Endothelial cell (in vitro differentiated cells): ENCODE data around the gene LILRA5. TPM values are rescaled to one million over a fixed set of nuclear protein-coding genes. Genes with fewer than 3 reads are reported as not detected.
"Not testable (repeated sequence)": the region's sequence is repeated elsewhere in the genome, so short reads cannot be mapped to it uniquely, and the experiment has no call there.

Source experiments
- DNase-seq: peaks from one replicate; pipeline ENCODE4 v3.0.0; 2021; ENCODE audit warnings: low spot score
- H3K27ac Mint-ChIP-seq: one replicate; pipeline ENCODE4 v1.8.0; 2021; ENCODE audit warnings: mixed read lengths, inconsistent platforms; ENCODE audit not compliant: unreplicated experiment
- H3K27me3 Mint-ChIP-seq: one replicate; pipeline ENCODE4 v1.8.0; 2021; ENCODE audit warnings: mild to moderate bottlenecking, moderate library complexity, mixed read lengths, inconsistent platforms; ENCODE audit not compliant: unreplicated experiment
- H3K36me3 Mint-ChIP-seq: one replicate; pipeline ENCODE4 v1.8.0; 2021; ENCODE audit warnings: mild to moderate bottlenecking, low read depth, mixed read lengths, inconsistent platforms; ENCODE audit not compliant: unreplicated experiment
- H3K4me1 Mint-ChIP-seq: one replicate; pipeline ENCODE4 v1.8.0; 2021; ENCODE audit warnings: mild to moderate bottlenecking, mixed read lengths, inconsistent platforms; ENCODE audit not compliant: unreplicated experiment
- H3K4me3 Mint-ChIP-seq: one replicate; pipeline ENCODE4 v1.8.0; 2021; ENCODE audit warnings: mild to moderate bottlenecking, mixed read lengths, inconsistent platforms; ENCODE audit not compliant: unreplicated experiment
- H3K9me3 Mint-ChIP-seq: one replicate; pipeline ENCODE4 v1.8.0; 2021; ENCODE audit warnings: mixed read lengths, inconsistent platforms; ENCODE audit not compliant: unreplicated experiment
- CTCF ChIP-seq: fragments of 200-600 bp; sonication (generic); IDR thresholded peaks from one replicate; pipeline ENCODE4 v1.5.0; 2021; ENCODE audit warnings: antibody characterized with exemption; ENCODE audit not compliant: unreplicated experiment
- long read RNA-seq: library from polyadenylated mRNA; unstranded; transcript quantifications from one replicate; pipeline ENCODE4 v2.0.0, GENCODE V29; 2020; ENCODE audit not compliant: unreplicated experiment
- total RNA-seq: library from RNA; stranded (reverse); fragmentation: NEBNext Ultra II Directional; extraction: Animal tissue kit (Norgen Biotek cat#: 25700); gene quantifications from one replicate; pipeline ENCODE4 v1.2.1, GENCODE V29; 2021; ENCODE audit not compliant: unreplicated experiment

LILRA5 gene
- total RNA-seq: not detected
- long read RNA-seq: 0 reads

- H3K9me3 Mint-ChIP-seq: no peaks in the 10 kb centered on the region
- DNase-seq: no peak
- TF ChIP-seq CTCF: no peak
- H3K4me1 Mint-ChIP-seq: no peaks in the 10 kb centered on the region
- no peak within 1 kb of the TSS for H3K4me3 Mint-ChIP-seq
- H3K36me3 Mint-ChIP-seq: no peaks in the 10 kb centered on the region
- peaks cover 4% of the 10 kb centered on the region for H3K27me3 Mint-ChIP-seq
- H3K27ac Mint-ChIP-seq: no peak within 1 kb of the TSS
Observed at GRCh38 chr19:54312436-54313377, at the start of gene LILRA5. Gene LILRA5, minus strand, starts transcription at chr19:54313166. Its CDS starts 147 bp downstream, at chr19:54313019.

GRCh38 chr19:54361680-54362422 lies 48.9 kb upstream of the LILRA5 start:
- H3K36me3 Mint-ChIP-seq, H3K9me3 Mint-ChIP-seq, H3K4me3 Mint-ChIP-seq, DNase-seq, H3K27me3 Mint-ChIP-seq, H3K27ac Mint-ChIP-seq, H3K4me1 Mint-ChIP-seq: not testable (repeated sequence)

- peak; percentile 51 for DNase-seq
- H3K27ac Mint-ChIP-seq, H3K9me3 Mint-ChIP-seq, H3K36me3 Mint-ChIP-seq, H3K4me3 Mint-ChIP-seq, H3K27me3 Mint-ChIP-seq, H3K4me1 Mint-ChIP-seq: not testable (repeated sequence)
Observed at GRCh38 chr19:54359149-54359820, 46.3 kb upstream of the LILRA5 start.

- H3K27ac Mint-ChIP-seq: no peak overlapping the region
- DNase-seq: no peak
- no peak overlapping the region for H3K4me3 Mint-ChIP-seq
- peaks cover 9% of the 10 kb centered on the region for H3K27me3 Mint-ChIP-seq
- no peaks in the 10 kb centered on the region for H3K4me1 Mint-ChIP-seq
- H3K9me3 Mint-ChIP-seq: no peaks in the 10 kb centered on the region
- TF ChIP-seq CTCF: no peak
- H3K36me3 Mint-ChIP-seq: no peaks in the 10 kb centered on the region
Observed at GRCh38 chr19:54357381-54357780, 44.4 kb upstream of the LILRA5 start.

- no peak for TF ChIP-seq CTCF
- H3K27ac Mint-ChIP-seq: no peak overlapping the region
- H3K4me3 Mint-ChIP-seq: no peak overlapping the region
- no peaks in the 10 kb centered on the region for H3K4me1 Mint-ChIP-seq
- DNase-seq: no peak
- H3K36me3 Mint-ChIP-seq: no peaks in the 10 kb centered on the region
- H3K9me3 Mint-ChIP-seq: no peaks in the 10 kb centered on the region
- peaks cover 9% of the 10 kb centered on the region for H3K27me3 Mint-ChIP-seq
Observed at GRCh38 chr19:54356444-54357056, 43.6 kb upstream of the LILRA5 start.
